Chondrocyte (in vitro differentiated cells): ENCODE measurements around the gene MRPL30. TPM values are rescaled to one million over a fixed set of nuclear protein-coding genes. Genes with fewer than 3 reads are reported as not detected.

Source experiments
- DNase-seq: peaks from one replicate; pipeline ENCODE4 v3.0.0; 2021; ENCODE audit warnings: mixed read lengths, low spot score
- H3K27ac Mint-ChIP-seq: one replicate; pipeline ENCODE4 v1.8.0; 2021; ENCODE audit warnings: mild to moderate bottlenecking, moderate library complexity, mixed read lengths; ENCODE audit not compliant: unreplicated experiment
- H3K27me3 Mint-ChIP-seq: 2 replicates; pipeline ENCODE4 v1.8.0; 2021; ENCODE audit warnings: low read depth, mixed read lengths
- H3K36me3 Mint-ChIP-seq: 2 replicates; pipeline ENCODE4 v1.8.0; 2021; ENCODE audit warnings: low read depth, mixed read lengths
- H3K4me1 Mint-ChIP-seq: 2 replicates; pipeline ENCODE4 v1.8.0; 2021; ENCODE audit warnings: low read depth, mild to moderate bottlenecking, mixed read lengths
- H3K4me3 Mint-ChIP-seq: one replicate; pipeline ENCODE4 v1.8.0; 2021; ENCODE audit warnings: mild to moderate bottlenecking, moderate library complexity, mixed read lengths; ENCODE audit not compliant: unreplicated experiment
- H3K9me3 Mint-ChIP-seq: 2 replicates; pipeline ENCODE4 v1.8.0; 2021; ENCODE audit warnings: low read depth, mixed read lengths
- CTCF ChIP-seq: fragments of 200-600 bp; sonication (generic); IDR thresholded peaks from 2 replicates; pipeline ENCODE4 v1.5.0; 2021; ENCODE audit warnings: antibody characterized with exemption, mild to moderate bottlenecking, moderate library complexity
- total RNA-seq: library from RNA; stranded (reverse); gene quantifications from 3 replicates; pipeline ENCODE4 v1.2.1, GENCODE V29; 2021

The MRPL30 gene
- total RNA-seq, 1 donor from 2014 or later: 21.5 TPM

DNA sequence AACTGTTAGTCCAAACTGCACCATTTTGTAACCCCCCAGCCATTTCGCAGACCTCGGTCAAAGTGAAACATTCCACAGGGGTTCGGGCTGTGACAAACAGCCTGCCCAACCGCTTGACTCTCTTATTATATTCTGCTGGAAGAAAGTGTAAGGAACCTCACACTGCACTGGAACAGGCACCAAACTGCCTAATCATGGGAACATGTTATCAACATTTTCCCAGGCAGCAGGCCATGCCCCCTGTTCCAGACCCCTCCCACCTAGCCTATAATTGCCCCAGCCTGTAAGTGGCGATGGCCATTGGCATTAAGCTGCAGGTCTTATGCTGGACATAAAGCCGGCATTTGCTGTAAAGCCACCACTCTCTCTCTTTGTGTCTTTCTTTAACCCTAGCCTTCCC is 57.6 kb downstream of the MRPL30 start:
- no peaks in the 10 kb centered on the region for H3K27me3 Mint-ChIP-seq
- peaks cover 5% of the 10 kb centered on the region for H3K9me3 Mint-ChIP-seq
- H3K36me3 Mint-ChIP-seq: peaks cover 2% of the 10 kb centered on the region
- H3K4me1 Mint-ChIP-seq: no peaks in the 10 kb centered on the region
- no peak for TF ChIP-seq CTCF
- no peak overlapping the region for H3K27ac Mint-ChIP-seq
- H3K4me3 Mint-ChIP-seq: no peak overlapping the region
- no peak for DNase-seq

GRCh38 chr2:99240431-99240830 is 59.4 kb downstream of the MRPL30 start:
- no peak for DNase-seq
- no peaks in the 10 kb centered on the region for H3K9me3 Mint-ChIP-seq
- TF ChIP-seq CTCF: no peak
- no peaks in the 10 kb centered on the region for H3K27me3 Mint-ChIP-seq
- no peaks in the 10 kb centered on the region for H3K36me3 Mint-ChIP-seq
- H3K4me1 Mint-ChIP-seq: no peaks in the 10 kb centered on the region
- H3K4me3 Mint-ChIP-seq: no peak overlapping the region
- H3K27ac Mint-ChIP-seq: no peak overlapping the region

- H3K36me3 Mint-ChIP-seq: no peaks in the 10 kb centered on the region
- no peaks in the 10 kb centered on the region for H3K4me1 Mint-ChIP-seq
- no peaks in the 10 kb centered on the region for H3K9me3 Mint-ChIP-seq
- no peak overlapping the region for H3K4me3 Mint-ChIP-seq
- TF ChIP-seq CTCF: no peak
- no peak for DNase-seq
- H3K27ac Mint-ChIP-seq: no peak overlapping the region
- H3K27me3 Mint-ChIP-seq: no peaks in the 10 kb centered on the region
These were observed 61.2 kb downstream of the MRPL30 start for GRCh38 chr2:99242151-99242550.

Other genes with a start within 250 kb of the MRPL30 start
- gene CRACDL, start 245.0 kb upstream of the MRPL30 start, total RNA-seq: 17.0 to 50.4 TPM (median 19.9 TPM) in 3 replicates
- gene C2orf15, start 39.5 kb upstream of the MRPL30 start, total RNA-seq: 0.17 to 0.26 TPM in 2 of 3 replicates, not detected in the other
- 2.3 to 4.0 TPM (median 3.3 TPM) in 3 replicates for gene TSGA10, start 26.2 kb upstream of the MRPL30 start, total RNA-seq
- 3.4 to 4.0 TPM (median 3.6 TPM) in 3 replicates for gene LIPT1, start 26.2 kb upstream of the MRPL30 start, total RNA-seq
- gene MITD1, start 126 bp upstream of the MRPL30 start, total RNA-seq: 18.0 to 20.3 TPM (median 19.6 TPM) in 3 replicates
- not detected in 3 replicates for gene LYG2, start 74.5 kb downstream of the MRPL30 start, total RNA-seq
- 0.36 to 0.99 TPM (median 0.57 TPM) in 3 replicates for gene LYG1, start 120.0 kb downstream of the MRPL30 start, total RNA-seq
- 28.4 to 33.0 TPM (median 32.0 TPM) in 3 replicates for gene TXNDC9, start 155.1 kb downstream of the MRPL30 start, total RNA-seq
- 34.5 to 46.3 TPM (median 35.2 TPM) in 3 replicates for gene EIF5B, start 156.2 kb downstream of the MRPL30 start, total RNA-seq